Measurements from ENCODE around the gene FGD2.

The FGD2 gene

DNA sequence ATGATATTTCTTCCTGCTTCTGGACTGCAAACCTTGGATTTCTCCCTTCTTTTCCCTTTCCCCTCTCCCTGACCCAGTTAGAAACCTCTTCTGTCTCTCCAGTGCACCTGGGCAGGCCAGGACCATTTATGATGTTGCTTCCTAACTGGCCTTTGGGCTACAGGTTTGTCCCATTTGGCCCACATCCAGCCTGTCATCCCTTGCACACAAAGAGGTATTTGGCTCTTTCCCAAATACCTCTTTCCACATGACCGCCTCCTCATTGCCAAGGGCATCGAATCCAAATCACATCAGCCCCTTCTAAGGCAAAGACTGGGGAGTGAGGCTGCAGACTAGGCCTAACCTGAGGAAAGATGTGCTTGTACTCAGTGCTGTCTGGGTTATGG lies 13.6 kb downstream of the FGD2 start:
- FAIRE-seq, result no peak

DNA sequence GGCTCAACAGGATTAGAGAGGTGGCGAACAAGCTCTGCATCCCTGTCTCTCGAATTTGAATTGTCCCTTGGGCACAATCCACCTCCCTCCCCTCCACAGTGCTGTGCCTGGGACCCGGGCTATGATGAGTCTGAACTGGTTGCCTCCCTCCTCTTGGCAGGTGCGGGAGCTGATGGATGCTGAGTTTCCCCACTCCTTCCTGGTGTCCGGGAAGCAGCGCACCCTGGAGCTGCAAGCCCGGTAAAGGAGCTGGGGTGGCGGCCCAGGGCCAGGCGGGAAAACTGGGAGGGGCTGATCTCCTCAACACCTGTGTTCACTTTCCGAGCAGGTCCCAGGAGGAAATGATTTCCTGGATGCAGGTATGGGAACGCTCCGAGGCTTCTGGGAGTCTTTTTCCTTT lies 14.9 kb downstream of the FGD2 start:
- no peak for FAIRE-seq

DNA sequence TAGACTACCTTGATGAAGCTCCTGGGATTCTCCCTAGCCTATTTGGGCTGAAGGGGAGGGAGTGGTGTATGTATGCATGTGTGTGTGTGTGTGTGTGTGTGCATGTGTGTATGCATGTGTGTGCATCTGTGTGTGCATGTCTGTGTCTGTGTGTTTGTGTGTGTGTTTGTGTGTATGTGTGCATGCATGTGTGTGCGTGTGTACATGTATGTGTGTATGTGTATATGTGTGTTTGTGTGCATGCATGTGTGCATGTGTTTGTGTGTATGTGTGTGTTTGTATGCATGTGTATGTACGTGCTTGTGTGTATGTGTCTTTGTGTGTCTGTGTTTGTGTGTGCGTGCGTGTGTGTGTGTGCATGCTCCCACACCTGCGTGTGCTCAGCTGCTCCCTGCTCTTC lies 15.4 kb downstream of the FGD2 start:
- FAIRE-seq, result no peak

DNA sequence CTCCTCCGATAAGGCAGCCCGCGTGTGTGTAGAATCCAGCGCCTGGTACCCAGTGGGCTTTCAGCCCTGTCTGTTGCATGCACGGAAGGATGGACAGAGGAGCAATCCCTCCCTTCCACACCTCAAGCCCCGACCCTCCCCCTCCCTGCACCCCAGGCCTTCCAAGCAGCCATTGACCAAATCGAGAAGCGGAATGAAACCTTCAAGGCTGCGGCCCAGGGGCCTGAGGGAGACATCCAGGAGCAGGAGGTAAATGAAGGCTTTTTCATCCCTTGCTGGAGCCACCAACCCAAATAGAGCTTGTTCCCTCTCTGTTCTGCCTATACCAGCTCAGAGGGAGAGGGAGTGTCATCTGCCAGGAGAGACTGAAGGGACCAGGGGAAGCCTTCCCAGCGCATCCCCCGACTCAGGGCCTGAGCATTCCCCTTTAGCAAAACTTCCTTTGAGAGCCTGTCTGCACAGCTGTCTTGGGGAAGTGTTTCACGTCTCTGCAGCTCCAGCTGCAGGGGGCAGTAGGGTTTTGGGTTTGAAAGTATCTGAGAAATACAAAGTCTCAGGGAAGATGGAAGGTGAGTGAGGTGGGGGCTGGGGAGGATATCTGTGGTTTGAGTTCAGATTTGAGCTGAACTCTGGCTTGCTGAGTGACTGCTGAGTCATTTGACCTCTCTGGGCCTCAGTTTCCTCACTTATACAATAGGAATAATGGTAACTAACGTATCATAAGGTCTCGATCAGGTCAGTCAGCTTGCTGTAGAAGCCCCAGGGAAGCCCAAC lies 16.1 kb downstream of the FGD2 start:
- no peak for FAIRE-seq

DNA sequence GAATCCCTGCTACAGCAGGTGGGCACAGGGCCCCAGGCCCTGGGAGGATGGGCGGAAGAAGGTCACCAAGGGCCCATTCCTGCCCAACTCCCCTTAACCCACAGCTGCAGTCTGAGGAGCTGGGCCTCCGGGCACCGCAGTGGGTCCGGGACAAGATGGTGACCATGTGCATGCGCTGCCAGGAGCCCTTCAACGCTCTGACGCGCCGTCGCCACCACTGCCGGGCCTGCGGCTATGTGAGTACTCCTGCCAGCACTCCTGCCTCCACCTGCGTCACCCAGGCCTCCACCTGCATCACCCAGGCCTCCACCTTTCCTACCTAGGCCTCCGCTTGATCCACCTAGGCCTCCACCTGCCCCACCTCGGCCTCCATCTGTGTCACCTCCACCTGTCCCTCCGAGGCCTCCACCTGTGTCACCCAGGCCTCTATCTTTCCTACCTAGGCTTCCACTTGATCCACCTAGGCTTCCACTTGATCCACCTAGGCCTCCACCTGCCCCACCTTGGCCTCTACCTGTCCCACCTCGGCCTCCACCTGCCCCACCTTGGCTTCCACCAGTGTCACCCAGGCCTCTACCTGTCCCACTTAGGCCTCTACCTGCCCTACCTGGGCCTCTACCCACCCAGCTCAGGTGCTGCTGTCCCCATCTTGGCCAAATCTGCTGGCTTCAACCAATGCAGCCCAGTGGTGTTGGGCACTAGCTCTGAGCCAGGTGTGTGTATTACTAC lies 16.8 kb downstream of the FGD2 start:
- FAIRE-seq, result no peak

DNA sequence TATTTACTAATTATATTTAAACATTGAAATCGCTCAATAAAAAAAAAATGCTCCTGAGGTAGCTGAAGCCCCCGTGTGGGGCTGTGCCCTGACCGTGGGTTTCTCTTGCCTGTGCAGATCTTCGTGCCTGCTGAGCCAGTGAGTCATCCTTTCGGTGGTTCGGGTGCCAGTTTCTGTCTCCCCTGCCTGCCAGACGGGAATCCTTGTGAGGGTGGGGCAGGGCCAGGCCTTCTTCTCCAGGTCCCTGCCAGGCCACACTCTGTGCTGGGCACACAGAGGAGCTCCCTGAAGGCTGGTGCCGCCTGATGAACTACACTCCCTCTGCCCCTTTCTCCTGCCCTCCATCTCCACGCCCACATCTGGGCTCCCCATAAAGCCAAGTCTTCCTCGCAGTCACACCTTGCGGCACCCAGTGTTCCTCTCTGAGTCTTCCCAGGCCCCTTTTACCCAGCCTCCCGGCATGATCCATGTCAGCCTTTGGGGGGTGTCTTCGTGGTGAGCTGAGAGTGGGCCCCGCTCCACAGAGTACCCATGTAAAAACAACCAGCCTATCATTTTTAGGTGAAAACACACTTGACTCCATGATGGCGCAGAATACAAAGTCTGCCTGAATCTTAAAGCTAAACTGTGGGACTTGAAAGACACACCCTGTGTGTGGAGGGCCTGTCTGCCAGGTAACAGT lies 19.3 kb downstream of the FGD2 start:
- no peak for FAIRE-seq

DNA sequence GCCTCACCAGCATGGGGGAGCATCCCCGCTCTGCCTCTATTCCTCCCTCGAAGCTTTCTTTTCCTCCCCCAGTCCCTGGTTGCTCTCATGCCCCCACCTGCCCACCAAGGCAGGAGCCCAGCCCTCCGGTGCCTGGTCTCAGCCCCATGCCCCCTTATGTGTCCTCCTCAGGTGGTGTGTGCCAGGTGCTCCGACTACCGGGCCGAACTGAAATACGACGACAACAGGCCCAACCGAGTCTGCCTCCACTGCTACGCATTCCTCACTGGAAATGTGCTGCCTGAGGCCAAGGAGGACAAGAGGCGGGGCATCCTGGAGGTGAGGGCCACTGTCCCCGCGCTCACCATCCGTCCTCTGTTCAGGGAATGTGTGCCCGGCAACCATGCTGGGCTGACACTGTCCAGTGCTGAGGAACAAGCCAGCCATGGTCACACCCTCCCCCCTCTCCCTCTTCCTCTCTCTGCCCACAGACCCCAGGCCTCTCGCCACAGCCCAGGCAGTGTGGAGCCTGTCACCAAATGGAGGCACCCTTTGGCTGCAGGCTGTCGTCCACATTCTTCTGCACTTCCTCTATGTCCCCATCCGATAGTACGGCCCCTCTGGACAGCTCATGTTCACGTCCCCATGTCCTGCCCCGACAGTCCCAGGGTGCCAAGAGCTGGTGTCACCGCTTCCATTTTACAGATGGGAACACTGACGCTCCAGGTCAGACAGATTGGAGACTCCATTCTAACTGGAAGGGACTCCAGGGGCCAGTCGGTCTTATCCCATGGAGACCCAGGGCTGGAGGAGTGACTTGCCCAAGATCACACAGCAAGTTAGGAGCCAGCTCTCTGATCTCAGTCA lies 20.4 kb downstream of the FGD2 start:
- no peak for FAIRE-seq

DNA sequence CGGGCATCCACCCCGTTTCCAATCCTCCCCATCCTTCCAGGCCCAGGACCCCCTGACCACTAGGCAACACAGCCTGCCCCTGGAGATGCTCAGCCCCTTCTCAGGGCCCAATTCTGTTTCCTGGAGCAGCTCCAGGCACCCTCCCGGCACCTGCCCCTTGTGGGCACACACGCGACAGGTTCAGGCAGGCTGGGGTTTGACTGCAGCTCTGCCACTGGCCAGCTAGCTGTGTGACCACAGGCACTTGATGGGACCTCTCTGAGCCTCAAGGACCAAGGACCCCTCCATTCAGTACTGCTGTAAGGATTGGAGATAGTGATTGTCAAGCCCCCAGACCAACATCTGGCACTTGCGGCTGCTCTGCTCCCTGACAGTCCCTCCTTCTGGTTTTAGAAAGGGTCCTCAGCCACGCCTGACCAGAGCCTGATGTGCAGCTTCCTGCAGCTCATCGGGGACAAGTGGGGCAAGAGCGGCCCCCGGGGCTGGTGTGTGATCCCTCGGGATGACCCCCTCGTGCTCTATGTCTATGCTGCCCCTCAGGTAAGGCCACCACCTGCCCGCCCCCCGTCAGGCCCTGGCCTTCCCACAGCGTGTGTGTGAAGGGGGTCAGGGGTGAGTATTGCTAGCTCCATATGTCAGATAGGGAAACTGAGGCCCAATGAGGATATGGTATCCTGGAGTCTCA lies 21.7 kb downstream of the FGD2 start:
- FAIRE-seq, result no peak

DNA sequence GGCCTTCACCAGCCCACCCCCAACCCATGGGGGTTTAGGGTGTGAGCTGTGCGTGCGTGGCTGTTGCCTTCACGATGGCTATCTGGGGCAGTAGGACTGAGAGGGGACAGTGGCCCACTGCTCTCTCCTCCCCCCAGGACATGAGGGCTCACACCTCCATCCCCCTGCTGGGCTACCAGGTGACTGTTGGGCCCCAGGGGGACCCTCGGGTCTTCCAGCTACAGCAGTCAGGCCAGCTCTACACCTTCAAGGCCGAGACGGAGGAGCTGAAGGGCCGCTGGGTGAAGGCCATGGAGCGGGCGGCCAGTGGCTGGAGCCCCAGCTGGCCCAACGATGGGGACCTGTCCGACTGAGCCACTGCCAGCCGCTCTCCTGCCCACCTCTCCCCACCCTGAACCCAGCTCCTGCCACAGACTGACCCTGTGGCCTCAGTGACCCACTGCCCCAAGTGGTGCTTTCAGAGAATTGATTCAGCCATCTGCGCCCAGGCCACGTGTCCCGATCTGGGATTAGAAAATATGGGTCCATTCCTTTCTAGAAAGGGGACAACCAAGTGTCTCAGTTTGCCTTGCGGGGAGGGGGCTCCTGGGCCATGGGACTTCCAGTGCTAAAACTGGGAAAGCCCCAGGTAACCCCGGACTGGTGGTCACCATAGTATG lies 22.5 kb downstream of the FGD2 start:
- no peak for FAIRE-seq

DNA sequence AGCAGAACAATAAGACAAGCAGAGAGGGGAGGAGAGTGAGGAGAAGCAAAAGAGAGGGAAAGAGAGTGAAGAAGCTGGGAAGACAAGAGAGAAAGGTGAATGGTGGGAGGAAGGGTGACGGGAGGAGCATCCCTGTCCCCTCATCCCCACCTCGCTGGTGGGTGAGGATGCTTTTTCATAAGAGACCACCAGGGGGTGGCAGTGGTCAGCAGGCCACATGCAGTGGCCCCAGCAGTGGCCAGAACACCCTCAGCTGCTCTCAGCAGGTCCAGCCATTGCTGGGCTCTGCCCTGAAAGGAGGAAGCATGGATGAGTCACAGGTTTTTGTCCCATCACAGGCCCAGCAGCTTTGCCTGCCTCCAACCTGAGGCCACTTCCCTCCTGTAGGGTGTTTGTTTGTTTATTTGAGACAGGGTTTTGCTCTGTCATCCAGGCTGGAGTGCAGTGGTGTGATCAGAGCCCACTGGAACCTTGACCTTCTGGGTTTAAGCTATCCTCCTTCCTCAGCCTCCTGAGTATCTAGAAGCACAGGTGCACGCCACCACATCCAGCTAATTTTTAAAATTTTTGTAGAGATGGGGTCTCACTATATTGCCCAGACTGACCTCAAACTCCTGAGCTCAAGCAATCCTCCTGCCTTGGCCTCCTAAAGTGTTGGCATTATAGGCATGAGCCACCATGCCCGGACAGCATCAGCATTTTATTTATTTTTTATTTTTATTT lies 24.0 kb downstream of the FGD2 start:
- FAIRE-seq, result no peak

DNA sequence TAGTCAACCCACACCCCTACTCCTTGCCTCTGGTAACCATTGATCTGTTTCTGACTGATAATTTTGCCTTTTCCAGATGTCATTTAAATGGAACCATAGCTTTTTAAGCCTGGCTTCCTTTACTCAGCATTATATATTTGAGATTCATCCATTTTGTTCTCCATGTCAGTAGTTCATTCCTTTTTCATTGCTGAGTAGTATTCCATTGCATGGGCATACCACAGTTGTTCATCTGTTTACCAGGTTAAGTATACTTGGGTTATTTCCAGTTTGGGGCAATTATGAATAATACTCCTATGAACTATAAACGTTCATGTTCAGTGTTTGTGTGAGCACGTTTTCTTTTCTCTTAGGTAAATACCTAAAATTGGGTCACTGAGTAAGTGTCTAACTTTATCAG lies 25.1 kb downstream of the FGD2 start:
- FAIRE-seq, result no peak

DNA sequence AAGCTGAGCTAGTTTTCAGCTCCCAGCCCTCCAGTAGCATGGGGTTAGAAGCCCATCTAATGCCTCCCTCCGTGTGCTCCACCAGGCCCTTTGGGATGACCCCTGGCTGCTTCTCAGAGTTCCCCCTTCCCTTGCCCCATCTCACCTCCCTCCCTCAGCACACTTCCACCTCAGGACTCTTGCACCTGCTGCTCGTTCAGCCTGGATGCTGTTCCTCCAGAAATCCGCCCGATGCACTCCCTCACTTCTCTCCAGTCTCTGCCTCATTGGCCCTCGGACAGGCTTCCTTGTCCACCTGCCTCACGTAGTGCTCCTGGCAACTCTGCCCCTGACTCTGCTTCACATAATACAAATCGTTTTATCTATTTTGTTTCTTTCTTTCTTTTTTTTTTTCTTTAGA lies 26.8 kb downstream of the FGD2 start:
- no peak for FAIRE-seq

DNA sequence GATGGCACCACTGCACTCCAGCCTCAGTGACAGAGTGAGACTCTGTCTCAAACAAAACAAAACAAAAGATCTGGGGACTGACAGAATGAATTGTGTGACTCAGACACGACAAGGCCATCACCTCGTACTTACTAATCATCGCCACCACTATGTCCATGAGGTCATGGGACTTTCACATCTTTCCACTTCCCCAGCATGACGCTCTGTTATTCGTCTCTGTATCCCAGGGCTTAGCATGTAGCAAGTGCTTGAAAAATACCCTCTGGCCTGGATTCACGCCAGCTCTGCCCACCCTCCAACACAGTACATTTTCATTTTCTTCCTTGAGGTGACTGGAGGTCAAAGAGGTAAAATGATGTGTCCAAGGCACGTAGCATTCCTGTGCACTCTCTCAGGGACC lies 27.8 kb downstream of the FGD2 start:
- FAIRE-seq, result no peak

DNA sequence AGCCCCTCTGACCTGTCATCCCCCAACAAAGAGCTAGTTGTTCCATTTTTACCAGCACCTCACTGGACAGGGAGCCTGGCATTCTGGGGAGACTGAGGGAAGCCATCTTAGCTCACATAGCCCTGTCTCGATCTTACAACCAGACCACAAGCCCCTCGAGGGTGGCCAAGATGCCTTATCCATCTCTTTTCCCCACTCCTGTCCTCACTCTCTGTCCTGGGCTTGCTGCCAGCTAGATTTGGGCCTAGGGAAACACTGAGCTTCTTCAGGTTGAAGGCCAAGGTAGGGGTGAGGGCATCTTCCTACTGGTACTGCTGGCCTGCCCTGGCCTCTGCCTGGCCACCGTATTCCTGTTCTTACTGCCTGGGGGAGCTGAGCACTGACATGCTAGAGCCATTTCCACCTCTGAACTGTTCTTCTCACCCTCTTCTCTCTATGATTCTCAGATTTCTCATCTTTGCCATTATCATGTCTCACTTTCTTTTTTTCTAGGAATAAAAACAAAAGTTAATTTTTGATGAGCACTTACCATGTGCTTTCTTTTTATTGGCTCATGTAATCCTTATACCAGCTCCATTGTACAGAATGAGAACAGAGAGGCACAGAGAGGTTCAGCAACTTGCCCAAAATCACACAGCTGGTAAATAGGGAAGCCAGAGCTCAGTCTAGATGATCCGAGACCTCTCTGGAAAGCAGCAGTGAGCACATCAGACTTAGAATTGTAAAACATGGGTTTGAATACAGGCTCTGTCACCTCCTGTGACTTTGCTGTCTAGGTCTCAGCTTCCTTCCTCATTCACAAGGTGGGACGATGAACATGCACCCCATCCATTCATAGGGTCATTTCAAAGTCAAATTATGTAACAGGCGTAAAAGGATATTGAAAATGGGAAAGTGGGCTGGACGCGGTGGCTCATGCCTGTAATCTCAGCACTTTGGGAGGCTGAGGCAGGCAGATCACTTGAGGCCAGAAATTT lies 28.7 kb downstream of the FGD2 start:
- no peak for FAIRE-seq

DNA sequence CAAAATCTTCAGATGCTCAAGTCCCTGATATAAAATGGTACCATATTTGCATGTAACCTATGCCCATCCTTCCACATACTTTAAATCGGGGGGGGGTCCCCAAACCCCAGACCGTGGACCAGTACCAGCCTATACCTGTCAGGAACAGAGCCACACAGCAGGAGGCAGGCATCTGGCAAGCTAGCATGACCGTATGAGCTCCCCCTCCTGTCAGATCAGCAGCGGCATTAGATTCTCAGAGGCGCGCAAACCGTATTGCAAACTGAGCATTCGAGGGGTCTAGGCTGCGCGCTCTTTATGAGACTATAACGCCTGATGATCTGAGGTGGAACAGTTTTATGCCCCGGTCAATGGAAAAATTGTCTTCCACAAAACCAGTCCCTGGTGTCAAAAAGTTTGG lies 30.7 kb downstream of the FGD2 start:
- no peak for FAIRE-seq

DNA sequence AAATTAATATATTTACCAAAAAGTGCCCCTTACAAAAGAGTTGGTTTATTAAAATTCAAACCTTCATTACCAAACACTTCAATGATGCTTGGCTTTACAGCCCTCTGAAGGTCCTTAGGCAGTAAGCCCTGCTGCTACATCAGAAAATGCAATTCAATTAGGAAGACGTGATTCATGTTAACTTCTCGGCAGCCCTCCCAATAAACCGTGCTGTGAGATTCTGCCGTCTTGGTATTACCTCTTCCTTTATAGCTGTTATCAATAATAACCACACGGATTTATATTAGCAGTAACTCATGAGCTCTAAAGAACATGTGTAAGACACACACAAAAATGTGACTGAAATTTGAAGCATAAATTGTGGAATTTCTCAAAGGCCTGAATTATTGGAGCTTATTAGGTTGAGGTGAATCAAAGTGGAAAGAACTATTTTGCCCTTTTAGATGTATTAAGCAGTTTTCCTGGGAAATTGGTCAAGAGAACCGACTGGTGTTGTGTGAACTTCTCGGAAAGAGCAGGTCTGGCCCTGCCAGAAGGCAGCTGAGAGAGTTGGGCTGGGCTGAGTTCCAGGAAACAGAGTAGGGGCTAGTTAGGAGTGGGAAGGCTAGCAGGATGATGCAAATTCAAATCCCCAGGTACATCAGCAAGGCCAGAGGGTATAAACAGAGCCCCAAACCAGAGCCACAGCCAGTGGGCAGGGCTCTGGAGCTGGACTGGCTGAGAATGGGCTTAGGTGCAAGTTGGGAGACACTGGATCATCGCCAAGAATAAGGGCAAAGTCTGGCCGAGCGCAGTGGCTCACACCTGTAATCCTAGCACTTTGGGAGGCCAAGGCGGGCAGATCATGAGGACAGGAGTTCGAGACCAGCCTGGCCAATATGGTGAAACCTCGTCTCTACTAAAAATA lies 33.1 kb downstream of the FGD2 start:
- FAIRE-seq, result no peak

DNA sequence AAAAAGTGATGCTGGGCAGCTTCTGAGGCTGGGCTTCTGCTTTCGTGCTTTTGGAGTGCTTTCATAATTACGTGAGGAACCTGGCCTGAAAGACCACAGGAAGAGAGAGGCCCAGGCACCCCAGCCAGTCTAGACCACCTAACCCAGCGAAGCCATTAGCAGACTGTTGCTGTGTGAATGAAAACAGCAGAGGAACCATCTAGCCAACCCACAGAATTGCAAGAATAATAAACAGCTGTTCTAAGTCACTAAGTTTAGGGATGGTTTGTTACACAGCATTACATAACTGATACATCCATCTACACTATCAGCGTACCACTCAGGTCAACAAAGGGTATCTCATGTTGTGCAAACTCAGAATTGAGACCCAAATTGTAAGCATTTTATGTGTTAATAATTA lies 34.5 kb downstream of the FGD2 start:
- FAIRE-seq, result no peak

DNA sequence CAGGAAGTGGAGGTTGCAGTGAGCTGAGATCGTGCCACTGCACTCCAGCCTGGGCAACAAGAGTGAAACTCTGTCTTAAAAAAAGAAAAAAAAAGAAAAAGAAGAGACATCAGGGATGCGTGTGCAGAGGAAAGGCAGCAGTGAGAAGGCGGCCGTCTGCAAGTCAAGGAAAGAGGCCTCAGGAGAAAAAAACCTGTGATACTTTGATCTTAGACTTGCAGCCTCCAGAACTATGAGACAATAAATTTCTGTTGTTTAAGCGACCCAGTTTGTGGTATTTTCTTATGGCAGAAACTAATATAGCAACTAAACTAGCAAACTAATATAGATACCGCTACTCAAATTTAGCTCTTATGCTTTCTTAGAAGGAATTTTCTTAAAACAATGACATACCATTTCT lies 36.1 kb downstream of the FGD2 start:
- no peak for FAIRE-seq

DNA sequence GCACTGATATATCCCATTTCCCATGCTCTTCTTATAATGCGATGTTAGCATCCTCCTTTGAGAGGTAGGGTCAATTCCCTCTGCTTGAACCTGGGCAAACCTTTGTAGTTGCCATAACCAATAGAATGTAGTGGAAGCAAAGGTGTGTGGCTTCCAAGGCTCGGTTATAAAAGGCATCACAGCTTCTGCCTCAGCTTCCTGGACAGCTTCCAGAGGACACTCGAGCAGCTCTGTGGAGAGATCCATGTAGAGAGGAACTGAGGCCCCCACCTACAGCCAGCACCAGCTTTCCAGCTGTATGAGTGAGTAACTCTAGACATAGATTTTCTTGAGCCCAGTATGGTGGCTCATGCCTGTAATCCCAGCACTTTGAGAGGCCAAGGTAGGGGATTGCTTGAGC lies 36.7 kb downstream of the FGD2 start:
- FAIRE-seq, result no peak
